Right cardiac atrium (tissue), 5 donors: ENCODE measurements around the gene AGMO. TPM values are rescaled to one million over a fixed set of nuclear protein-coding genes. Genes with fewer than 3 reads are reported as not detected.
A peak's percentile ranks its signal among the peaks of the same experiment; 100 is the strongest.

Experiments
- ATAC-seq, 2 donors: fragments of 200-7000 bp; cut with Tn5 transposase; one replicate each; pipeline versions ENCODE4 v1.8.0 to v1.9.1; 2020; ENCODE audit warnings: moderate library complexity in 2 of 2, mild to moderate bottlenecking in 1 of 2
- DNase-seq, 3 donors: peaks; one replicate each; pipeline ENCODE4 v3.0.0-alpha.2; 2020
- H3K27ac ChIP-seq: one replicate; pipeline ENCODE4 v1.5.1; 2013; ENCODE audit warnings: mild to moderate bottlenecking, low read length, control low read depth, moderate library complexity
- H3K27me3 ChIP-seq: one replicate; pipeline ENCODE4 v1.6.1; 2013; ENCODE audit not compliant: control insufficient read depth, insufficient read depth
- H3K4me1 ChIP-seq: one replicate; pipeline ENCODE4 v1.6.1; 2013; ENCODE audit warnings: low read length; ENCODE audit not compliant: control insufficient read depth, insufficient read depth
- H3K4me3 ChIP-seq: one replicate; pipeline ENCODE4 v1.5.1; 2013; ENCODE audit warnings: low read length, control low read depth
- H3K9me3 ChIP-seq: one replicate; pipeline ENCODE4 v1.6.1; 2013; ENCODE audit warnings: low read length; ENCODE audit not compliant: control insufficient read depth
- WGBS: extraction: QIAGEN DNeasy Blood & Tissue Kit; methylation state at CpG from one replicate; pipeline ENCODE4 v1.1.7; 2013; 5-methylcytosine and 5-hydroxymethylcytosine counted together
- intact Hi-C, 4 donors: fragments of 100-400 bp; cut with DNase I; formaldehyde crosslinking; loops; one replicate each; pipeline versions ENCODE4 v1.11.0 to v1.14.0; 2022 to 2023
- polyA plus RNA-seq: library from polyadenylated mRNA; stranded (reverse); fragments of 200-250 nt; gene quantifications from one replicate; pipeline ENCODE4 v1.2.3, GENCODE V29; 2013
- total RNA-seq, 4 donors: library from RNA; stranded (reverse); fragmentation: NEBNext Ultra II Directional; extraction: Animal tissue kit (Norgen Biotek cat#: 25700); gene quantifications; one replicate each; pipeline ENCODE4 v1.2.1, GENCODE V29; 2021
- donor health status: healthy with polysubstance abuse.
- donor health status: DM: no; HTN: yes; CAD: no.
- donor health status: DM: no; HTN: no; CAD: no.
- donor health status: DM: no; HTN: yes; CAD: no; lungs with severe emphysema.
- donor health status: DM: yes; HTN: yes; CAD: no.

The AGMO gene
- total and polyA plus RNA-seq, 5 donors, result 0.15 to 0.29 TPM; not detected in 3

GRCh38 chr7:15341817-15342216, 220.0 kb downstream of the AGMO start:
- Histone ChIP-seq H3K27me3 (no peaks in the 10 kb centered on the region), H3K4me3 (no peak overlapping the region), H3K4me1 (no peaks in the 10 kb centered on the region), H3K27ac (no peak overlapping the region), H3K9me3 (no peaks in the 10 kb centered on the region)
- 85% methylated on average over 4 of the region's 4 CpGs for WGBS
- ATAC-seq, result no peak
- no peak for DNase-seq
- intact Hi-C loops, result no loop called here

GRCh38 chr7:15336146-15336545, 225.7 kb downstream of the AGMO start:
- Histone ChIP-seq H3K27ac (no peak overlapping the region), H3K4me3 (no peak overlapping the region), H3K27me3 (no peaks in the 10 kb centered on the region), H3K4me1 (no peaks in the 10 kb centered on the region), H3K9me3 (no peaks in the 10 kb centered on the region)
- no peak for DNase-seq
- no peak for ATAC-seq
- intact Hi-C loops, result loop anchor here in 1 of 4 donors (10.0 kb wide), 1 partner anchor 379 kb away; no protein-coding TSS in a partner anchor
- WGBS, result 96% methylated on average over 1 of the region's 1 CpG

- ATAC-seq (no peak), DNase-seq (no peak)
- 92% methylated on average over 6 of the region's 6 CpGs for WGBS
- Histone ChIP-seq H3K4me1 (no peaks in the 10 kb centered on the region), H3K27ac (no peak overlapping the region), H3K4me3 (no peak overlapping the region), H3K9me3 (no peaks in the 10 kb centered on the region), H3K27me3 (no peaks in the 10 kb centered on the region)
- intact Hi-C loops, result loop anchor here in 1 of 4 donors (10.0 kb wide), 1 partner anchor 379 kb away; no protein-coding TSS in a partner anchor
Observed at GRCh38 chr7:15335390-15335789, 226.4 kb downstream of the AGMO start.

GRCh38 chr7:15334536-15335263, 227.1 kb downstream of the AGMO start:
- intact Hi-C loops, result loop anchor here in 1 of 4 donors (10.0 kb wide), 1 partner anchor 380 kb away; no protein-coding TSS in a partner anchor
- WGBS, result 89% methylated on average over 6 of the region's 6 CpGs
- H3K27me3 ChIP-seq, result no peaks in the 10 kb centered on the region
- H3K4me1 ChIP-seq, result no peaks in the 10 kb centered on the region
- ATAC-seq, result no peak
- no peaks in the 10 kb centered on the region for H3K9me3 ChIP-seq
- DNase-seq, result no peak
- H3K4me3 ChIP-seq, result no peak overlapping the region
- no peak overlapping the region for H3K27ac ChIP-seq

GRCh38 chr7:15332956-15333355, 228.9 kb downstream of the AGMO start:
- ATAC-seq, result no peak
- intact Hi-C loops, result loop anchor here in 1 of 4 donors (10.0 kb wide), 1 partner anchor 382 kb away; no protein-coding TSS in a partner anchor

GRCh38 chr7:15330943-15331342, 230.9 kb downstream of the AGMO start:
- Histone ChIP-seq H3K27me3 (no peaks in the 10 kb centered on the region), H3K4me1 (no peaks in the 10 kb centered on the region), H3K9me3 (no peaks in the 10 kb centered on the region), H3K4me3 (no peak overlapping the region), H3K27ac (no peak overlapping the region)
- DNase-seq, result no peak
- 84% methylated on average over 2 of the region's 2 CpGs for WGBS
- no peak for ATAC-seq
- intact Hi-C loops, result loop anchor here in 1 of 4 donors (10.0 kb wide), 1 partner anchor 384 kb away; no protein-coding TSS in a partner anchor

More at GRCh38 chr7:15332956-15333355, 228.9 kb downstream of the AGMO start:
- no peak for DNase-seq
- Histone ChIP-seq H3K27ac (no peak overlapping the region), H3K4me3 (no peak overlapping the region), H3K27me3 (no peaks in the 10 kb centered on the region), H3K9me3 (no peaks in the 10 kb centered on the region), H3K4me1 (no peaks in the 10 kb centered on the region)
- 81% methylated on average over 2 of the region's 2 CpGs for WGBS

- ATAC-seq (no peak), DNase-seq (no peak)
- intact Hi-C loops, result no loop called here
- no peaks in the 10 kb centered on the region for H3K4me1 ChIP-seq
- H3K9me3 ChIP-seq, result no peaks in the 10 kb centered on the region
- H3K27ac ChIP-seq, result no peak overlapping the region
- WGBS, result 77% methylated on average over 4 of the region's 4 CpGs
- no peaks in the 10 kb centered on the region for H3K27me3 ChIP-seq
- no peak overlapping the region for H3K4me3 ChIP-seq
Observed at GRCh38 chr7:15327001-15327400, 234.8 kb downstream of the AGMO start.

GRCh38 chr7:15326044-15326644, 235.7 kb downstream of the AGMO start:
- intact Hi-C loops, result no loop called here
- WGBS, result 64% methylated on average over 3 of the region's 3 CpGs

GRCh38 chr7:15323550-15323949, 238.3 kb downstream of the AGMO start:
- no peak for DNase-seq
- no peak overlapping the region for H3K27ac ChIP-seq
- WGBS, result 47% methylated on average over 6 of the region's 6 CpGs
- H3K4me1 ChIP-seq, result no peaks in the 10 kb centered on the region
- intact Hi-C loops, result loop anchor here in 1 of 4 donors (5.0 kb wide), 1 partner anchor 749 kb away; no protein-coding TSS in a partner anchor
- H3K4me3 ChIP-seq, result no peak overlapping the region
- no peaks in the 10 kb centered on the region for H3K27me3 ChIP-seq
- peak in 1 of 2 donors; percentile 80 for ATAC-seq
- no peaks in the 10 kb centered on the region for H3K9me3 ChIP-seq

More at GRCh38 chr7:15326044-15326644, 235.7 kb downstream of the AGMO start:
- ATAC-seq (no peak), DNase-seq (no peak)
- Histone ChIP-seq H3K4me3 (no peak overlapping the region), H3K27me3 (no peaks in the 10 kb centered on the region), H3K27ac (no peak overlapping the region), H3K4me1 (no peaks in the 10 kb centered on the region), H3K9me3 (no peaks in the 10 kb centered on the region)

GRCh38 chr7:15317215-15317614, 244.6 kb downstream of the AGMO start:
- H3K27ac ChIP-seq, result no peak overlapping the region
- intact Hi-C loops, result loop anchor here in 2 of 4 donors (10.0 kb wide), 2 partner anchors 398 to 758 kb away; no protein-coding TSS in a partner anchor
- WGBS, result 89% methylated on average over 4 of the region's 4 CpGs
- DNase-seq (no peak), ATAC-seq (no peak)
- H3K27me3 ChIP-seq, result no peaks in the 10 kb centered on the region
- H3K4me1 ChIP-seq, result no peaks in the 10 kb centered on the region
- H3K9me3 ChIP-seq, result no peaks in the 10 kb centered on the region
- H3K4me3 ChIP-seq, result no peak overlapping the region

- Histone ChIP-seq H3K9me3 (no peaks in the 10 kb centered on the region), H3K27ac (no peak overlapping the region), H3K4me1 (no peaks in the 10 kb centered on the region), H3K27me3 (no peaks in the 10 kb centered on the region), H3K4me3 (no peak overlapping the region)
- no peak for ATAC-seq
- DNase-seq, result no peak
- WGBS, result 88% methylated on average over 1 of the region's 1 CpG
- intact Hi-C loops, result loop anchor here in 2 of 4 donors (10.0 kb wide), 2 partner anchors 399 to 759 kb away; no protein-coding TSS in a partner anchor
Observed at GRCh38 chr7:15315678-15316077, 246.1 kb downstream of the AGMO start.
